Activated T-cell treated with anti-CD3 and anti-CD28 coated beads, Interleukin-2, amount 50 U/mL, for 4 hours (primary cell): ENCODE results near the gene KLHL26. TPM values are rescaled to one million over a fixed set of nuclear protein-coding genes. Genes with fewer than 3 reads are reported as not detected.

Experiments
- total RNA-seq, 3 donors: library from RNA; stranded (reverse); gene quantifications; one replicate each; pipeline ENCODE4 v1.2.1, GENCODE V29; 2021

The KLHL26 gene
- total RNA-seq, 3 donors from 2014 or later, result 14.7 to 20.3 (median 17.0) TPM

Other genes with a start within 250 kb of the KLHL26 start
- not detected for gene LRRC25, start 239.4 kb upstream of the KLHL26 start, total RNA-seq
- gene SSBP4, start 217.6 kb upstream of the KLHL26 start, total RNA-seq, result 100 to 1,000 TPM; 119 to 155 (median 135) TPM
- 10 to 100 TPM; 10.2 to 16.6 (median 14.4) TPM for gene ISYNA1, start 198.9 kb upstream of the KLHL26 start, total RNA-seq
- gene ELL, start 115.0 kb upstream of the KLHL26 start, total RNA-seq, result 10 to 100 TPM; 25.6 to 32.5 (median 28.8) TPM
- gene FKBP8, start 93.5 kb upstream of the KLHL26 start, total RNA-seq, result 100 to 1,000 TPM; 155 to 163 (median 155) TPM
- gene KXD1, start 79.2 kb upstream of the KLHL26 start, total RNA-seq, result 100 to 1,000 TPM; 112 to 129 (median 126) TPM
- 1,000 to 10,000 TPM; 1,928 to 2,027 (median 1,945) TPM for gene UBA52, start 65.2 kb upstream of the KLHL26 start, total RNA-seq
- gene REX1BD, start 48.2 kb upstream of the KLHL26 start, total RNA-seq, result 100 to 1,000 TPM in 2 of 3 donors, 10 to 100 TPM in 1; 99.7 to 139 (median 119) TPM
- under 1 TPM in 2 of 3 donors, not detected in 1; 0.32 to 0.76 TPM for gene CRLF1, start 30.2 kb upstream of the KLHL26 start, total RNA-seq
- gene TMEM59L, start 24.2 kb upstream of the KLHL26 start, total RNA-seq, result not detected
- gene CRTC1, start 46.7 kb downstream of the KLHL26 start, total RNA-seq, result 1 to 10 TPM; 7.8 to 9.6 (median 8.9) TPM
- not detected for gene COMP, start 154.3 kb downstream of the KLHL26 start, total RNA-seq
- gene UPF1, start 194.9 kb downstream of the KLHL26 start, total RNA-seq, result 100 to 1,000 TPM; 116 to 123 (median 118) TPM